ENCODE data around the gene SPDYE17. TPM values are rescaled to one million over a fixed set of nuclear protein-coding genes. Genes with fewer than 3 reads are reported as not detected.
"Not testable (repeated sequence)": the region's sequence is repeated elsewhere in the genome, so short reads cannot be mapped to it uniquely, and the experiment has no call there.

SPDYE17 gene
- total RNA-seq, 1 experiment from 2014 or later: not detected

- not testable (repeated sequence) for H3K27ac ChIP-seq (ENCODE audit: insufficient read length, low read depth, low read length); H3K18ac ChIP-seq (ENCODE audit: insufficient read length, low read depth, low read length); H2AK5ac ChIP-seq (ENCODE audit: insufficient read length, low read length); DNase-seq; H3K4me2 ChIP-seq (ENCODE audit: insufficient read depth, insufficient read length, low read length); H3K23me2 ChIP-seq (ENCODE audit: insufficient read length, low read depth, low read length, poor library complexity, severe bottlenecking); H3K56ac ChIP-seq (ENCODE audit: insufficient read length, low read depth, low read length); H3K4me1 Mint-ChIP-seq; H3K9ac ChIP-seq (ENCODE audit: extremely low read depth, insufficient read length, low read length); H2BK15ac ChIP-seq (ENCODE audit: low read depth, low read length); H4K5ac ChIP-seq (ENCODE audit: insufficient read length, low read depth, low read length); H4K20me1 ChIP-seq (ENCODE audit: control insufficient read depth, insufficient read depth, insufficient read length); H4K8ac ChIP-seq (replicated peaks; ENCODE audit: insufficient read length, low read depth, low read length); H3K79me1 ChIP-seq (ENCODE audit: insufficient read depth, low read depth, low read length, poor library complexity, severe bottlenecking); H3K9me3 Mint-ChIP-seq; H3K4ac ChIP-seq (ENCODE audit: low read depth, low read length); H3K4me3 Mint-ChIP-seq; H3K14ac ChIP-seq (ENCODE audit: insufficient read depth, low read length); H3K23ac ChIP-seq (ENCODE audit: insufficient read length, low read depth, low read length); H2AFZ ChIP-seq (ENCODE audit: low read length); H3K27me3 Mint-ChIP-seq (ENCODE audit: low read depth); H3K27me3 ChIP-seq (ENCODE audit: insufficient read depth, low read length); H3K36me3 Mint-ChIP-seq (ENCODE audit: insufficient read depth in 1 of 3, low read depth in 3 of 3); H2BK20ac ChIP-seq (ENCODE audit: low read depth, low read length, poor library complexity, severe bottlenecking); H3K9me3 ChIP-seq (ENCODE audit: control insufficient read depth, low read depth, low read length); H2BK120ac ChIP-seq (ENCODE audit: low read depth, low read length, poor library complexity, severe bottlenecking); H4K91ac ChIP-seq (ENCODE audit: insufficient read length, low read depth, low read length); H3K4me1 ChIP-seq (ENCODE audit: insufficient read depth, low read length); H3T11ph ChIP-seq (ENCODE audit: low read length); H3K79me2 ChIP-seq (ENCODE audit: insufficient read depth, low read length); H3K27ac Mint-ChIP-seq; H2BK5ac ChIP-seq (ENCODE audit: insufficient read length, low read length); H2BK12ac ChIP-seq (ENCODE audit: insufficient read length, low read depth, low read length)
- WGBS (ENCODE audit: extremely low coverage, insufficient read length, low lambda C conversion rate): no CpG with 5 or more reads among the region's 4 CpGs
Observed at GRCh38 chr7:77062557-77062956, 30.4 kb upstream of the SPDYE17 start, which contains the start of gene SPDYE18. TSS of gene SPDYE18 (minus strand) at chr7:77062558. CDS start at chr7:77060512, 2,046 bp downstream.

GRCh38 chr7:77026349-77026748 is 5.8 kb downstream of the SPDYE17 start:
- H3K56ac ChIP-seq (ENCODE audit: insufficient read length, low read depth, low read length); H4K5ac ChIP-seq (ENCODE audit: insufficient read length, low read depth, low read length); H4K20me1 ChIP-seq (ENCODE audit: control insufficient read depth, insufficient read depth, insufficient read length); H3K27me3 ChIP-seq (ENCODE audit: insufficient read depth, low read length); H3K27ac Mint-ChIP-seq; H3K4ac ChIP-seq (ENCODE audit: low read depth, low read length); H3K23me2 ChIP-seq (ENCODE audit: insufficient read length, low read depth, low read length, poor library complexity, severe bottlenecking); H2BK12ac ChIP-seq (ENCODE audit: insufficient read length, low read depth, low read length); H2BK120ac ChIP-seq (ENCODE audit: low read depth, low read length, poor library complexity, severe bottlenecking); H2BK5ac ChIP-seq (ENCODE audit: insufficient read length, low read length); H3K27ac ChIP-seq (ENCODE audit: insufficient read length, low read depth, low read length); H3K4me2 ChIP-seq (ENCODE audit: insufficient read depth, insufficient read length, low read length); H2AFZ ChIP-seq (ENCODE audit: low read length); H3K27me3 Mint-ChIP-seq (ENCODE audit: low read depth); H2BK20ac ChIP-seq (ENCODE audit: low read depth, low read length, poor library complexity, severe bottlenecking); H3K23ac ChIP-seq (ENCODE audit: insufficient read length, low read depth, low read length); H3K79me1 ChIP-seq (ENCODE audit: insufficient read depth, low read depth, low read length, poor library complexity, severe bottlenecking); H4K91ac ChIP-seq (ENCODE audit: insufficient read length, low read depth, low read length); H2AK5ac ChIP-seq (ENCODE audit: insufficient read length, low read length); DNase-seq; H3K4me1 ChIP-seq (ENCODE audit: insufficient read depth, low read length); H3K79me2 ChIP-seq (ENCODE audit: insufficient read depth, low read length); H3K9ac ChIP-seq (ENCODE audit: extremely low read depth, insufficient read length, low read length); H3K18ac ChIP-seq (ENCODE audit: insufficient read length, low read depth, low read length); H3K36me3 Mint-ChIP-seq (ENCODE audit: insufficient read depth in 1 of 3, low read depth in 3 of 3); H3K14ac ChIP-seq (ENCODE audit: insufficient read depth, low read length); H3K4me1 Mint-ChIP-seq; H3T11ph ChIP-seq (ENCODE audit: low read length); H3K4me3 Mint-ChIP-seq; H3K9me3 Mint-ChIP-seq; H4K8ac ChIP-seq (replicated peaks; ENCODE audit: insufficient read length, low read depth, low read length); H2BK15ac ChIP-seq (ENCODE audit: low read depth, low read length); H3K9me3 ChIP-seq (ENCODE audit: control insufficient read depth, low read depth, low read length): not testable (repeated sequence)
- WGBS (ENCODE audit: extremely low coverage, insufficient read length, low lambda C conversion rate): no CpG with 5 or more reads among the region's 10 CpGs

Data from H9 (cell line).